Stimulated activated CD4-positive, alpha-beta T cell treated with anti-CD3 and anti-CD28 coated beads, Interleukin-2, amount 100 ng/mL, for 4 hours (primary cell): ENCODE data around the gene PGGHG.
"Not testable (repeated sequence)": the region's sequence is repeated elsewhere in the genome, so short reads cannot be mapped to it uniquely, and the experiment has no call there.

Experiments
- DNase-seq: peaks from one replicate; pipeline ENCODE4 v3.0.0-alpha.2; 2020; ENCODE audit warnings: low read depth

PGGHG gene

GRCh38 chr11:313787-314553 is 25.0 kb downstream of the PGGHG start, which contains the start of gene IFITM1:
TSS of gene IFITM1 (plus strand) at chr11:314040. CDS start at chr11:314171, 131 bp downstream.
- no peak for DNase-seq

GRCh38 chr11:314554-314875 is 25.6 kb downstream of the PGGHG start:
- not testable (repeated sequence) for DNase-seq

GRCh38 chr11:315051-315481 is 26.1 kb downstream of the PGGHG start:
- no peak for DNase-seq

- DNase-seq: no peak
Measured at GRCh38 chr11:315516-315994, 26.6 kb downstream of the PGGHG start.

- no peak for DNase-seq
Measured at GRCh38 chr11:316031-316701, 27.2 kb downstream of the PGGHG start.

- DNase-seq: no peak
Measured at GRCh38 chr11:316891-317301, 28.0 kb downstream of the PGGHG start.

- not testable (repeated sequence) for DNase-seq
Measured at GRCh38 chr11:317668-318404, 28.9 kb downstream of the PGGHG start.

GRCh38 chr11:318405-319120 is 29.6 kb downstream of the PGGHG start:
- DNase-seq: not testable (repeated sequence)

GRCh38 chr11:319121-319887 is 30.4 kb downstream of the PGGHG start:
- not testable (repeated sequence) for DNase-seq

GRCh38 chr11:319888-320273 is 31.0 kb downstream of the PGGHG start:
- not testable (repeated sequence) for DNase-seq

GRCh38 chr11:324156-324555 is 35.2 kb downstream of the PGGHG start:
- DNase-seq: no peak

- not testable (repeated sequence) for DNase-seq
Measured at GRCh38 chr11:324593-325517, 35.9 kb downstream of the PGGHG start.

- DNase-seq: no peak
Measured at GRCh38 chr11:325796-326591, 37.1 kb downstream of the PGGHG start.

- no peak for DNase-seq
Measured at GRCh38 chr11:326592-326841, 37.6 kb downstream of the PGGHG start.

GRCh38 chr11:326842-327580 is 38.1 kb downstream of the PGGHG start:
- no peak for DNase-seq

GRCh38 chr11:327581-327923 is 38.6 kb downstream of the PGGHG start:
- DNase-seq: no peak

- DNase-seq: no peak
Measured at GRCh38 chr11:328012-328411, 39.1 kb downstream of the PGGHG start.

GRCh38 chr11:328516-329100 is 39.7 kb downstream of the PGGHG start:
- DNase-seq: not testable (repeated sequence)

- no peak for DNase-seq
Measured at GRCh38 chr11:329886-330253, 40.9 kb downstream of the PGGHG start.
